B cell (primary cell): ENCODE measurements around the gene SELENOV. TPM values are rescaled to one million over a fixed set of nuclear protein-coding genes. Genes with fewer than 3 reads are reported as not detected.

ENCODE experiments used
- ATAC-seq: fragments of 200-7000 bp; cut with Tn5 transposase; one replicate; pipeline ENCODE4 v1.10.0; 2021; ENCODE audit warnings: low read depth, mild to moderate bottlenecking, moderate number of reproducible peaks, moderate library complexity
- CTCF ChIA-PET: fragments of 350-600 bp; sonication (Branson Sonifier 250); formaldehyde crosslinking; loops from one replicate; lab custom pipeline; 2021; ENCODE audit warnings: antibody characterized with exemption, inconsistent platforms; lab: Charles Lee
- POLR2A ChIA-PET: fragments of 350-600 bp; sonication (Branson Sonifier 250); formaldehyde crosslinking; loops from one replicate; lab custom pipeline; 2021; ENCODE audit warnings: antibody characterized with exemption; lab: Charles Lee
- DNase-seq: peaks from one replicate; pipeline ENCODE4 v3.0.0; 2013
- H2AFZ ChIP-seq: 2 replicates; pipeline ENCODE4 v1.6.1; 2012; ENCODE audit warnings: mild to moderate bottlenecking, low read depth, low read length; ENCODE audit not compliant: insufficient read depth, poor library complexity, severe bottlenecking
- H3K27ac ChIP-seq, 2 donors: 1 replicate in 1 of 2; 2 replicates in 1 of 2; pipeline ENCODE4 v1.5.1; 2012 to 2013; ENCODE audit warnings: low read length in 2 of 2, mild to moderate bottlenecking in 2 of 2, moderate library complexity in 1 of 2
- H3K27me3 ChIP-seq, 4 experiments: fragments of 200-600 bp in 1 of 4; sonication (generic) in 1 of 4; replicated peaks in 1 of 4; 1 replicate in 2 of 4; 2 replicates in 2 of 4; pipeline versions ENCODE4 v1.6.1 to v1.7.0; 2013 to 2016; ENCODE audit warnings: low read length in 3 of 4, mild to moderate bottlenecking in 2 of 4, mixed read lengths in 1 of 4, moderate library complexity in 1 of 4; ENCODE audit not compliant: insufficient read depth in 4 of 4, control insufficient read depth in 3 of 4; ENCODE audit errors: control extremely low read depth in 1 of 4
- H3K36me3 ChIP-seq, 2 experiments: replicated peaks in 1 of 2; 1 replicate in 1 of 2; 2 replicates in 1 of 2; pipeline versions ENCODE4 v1.6.1 to v1.7.1; 2013; ENCODE audit warnings: low read length in 1 of 2; ENCODE audit not compliant: insufficient read depth in 2 of 2, control insufficient read depth in 1 of 2; ENCODE audit errors: control extremely low read depth in 1 of 2, extremely low read depth in 1 of 2
- H3K4me1 ChIP-seq, 2 donors: fragments of 200-600 bp in 1 of 2; sonication (generic) in 1 of 2; 1 replicate in 1 of 2; 2 replicates in 1 of 2; pipeline versions ENCODE4 v1.5.1 to v1.6.1; 2013 to 2017; ENCODE audit warnings: low read length in 2 of 2; ENCODE audit not compliant: control insufficient read depth in 2 of 2, insufficient read depth in 2 of 2
- H3K4me2 ChIP-seq: replicated peaks from 2 replicates; pipeline ENCODE3; 2012; ENCODE audit warnings: mild to moderate bottlenecking, low read depth, low read length; ENCODE audit not compliant: poor library complexity, severe bottlenecking
- H3K4me3 ChIP-seq, 5 experiments: fragments of 200-600 bp in 1 of 5; sonication (generic) in 1 of 5; 1 replicate in 3 of 5; 2 replicates in 2 of 5; pipeline versions ENCODE4 v1.5.1 to v1.7.0; 2011 to 2016; ENCODE audit warnings: low read length in 4 of 5, mild to moderate bottlenecking in 4 of 5, low read depth in 2 of 5, control low read depth in 1 of 5, moderate library complexity in 1 of 5; ENCODE audit not compliant: insufficient read depth in 1 of 5; ENCODE audit errors: control extremely low read depth in 1 of 5, extremely low read depth in 1 of 5
- H3K79me2 ChIP-seq: fragments of 200-600 bp; sonication (generic); one replicate; pipeline ENCODE4 v1.6.0; 2016; ENCODE audit warnings: low read length; ENCODE audit not compliant: control insufficient read depth, insufficient read depth
- H3K9ac ChIP-seq: fragments of 200-600 bp; sonication (generic); 2 replicates; pipeline ENCODE4 v1.6.1; 2017; ENCODE audit warnings: mild to moderate bottlenecking, low read length, moderate library complexity
- H3K9me3 ChIP-seq, 3 donors: one replicate each; pipeline versions ENCODE4 v1.6.1 to v1.7.1; 2013; ENCODE audit warnings: low read length in 2 of 3; ENCODE audit not compliant: control insufficient read depth in 2 of 3, insufficient read depth in 1 of 3; ENCODE audit errors: control extremely low read depth in 1 of 3
- H4K20me1 ChIP-seq: 2 replicates; pipeline ENCODE4 v1.6.0; 2012; ENCODE audit warnings: mild to moderate bottlenecking, low read length; ENCODE audit not compliant: insufficient read depth, control insufficient read depth, poor library complexity, severe bottlenecking
- H3K27ac Mint-ChIP-seq: one replicate; pipeline ENCODE4 v1.8.0; 2021; ENCODE audit warnings: mixed read lengths
- H3K27me3 Mint-ChIP-seq: one replicate; pipeline ENCODE4 v1.8.0; 2021; ENCODE audit warnings: mixed read lengths
- H3K4me1 Mint-ChIP-seq: one replicate; pipeline ENCODE4 v1.8.0; 2021; ENCODE audit warnings: mixed read lengths
- H3K4me3 Mint-ChIP-seq: one replicate; pipeline ENCODE4 v1.8.0; 2021; ENCODE audit warnings: mixed read lengths
- H3K9me3 Mint-ChIP-seq: one replicate; pipeline ENCODE4 v1.8.0; 2022; ENCODE audit warnings: mixed read lengths; ENCODE audit not compliant: insufficient read depth
- CTCF ChIP-seq: fragments of 200-600 bp; IDR thresholded peaks from one replicate; pipeline ENCODE4 v1.8.0; 2022; ENCODE audit warnings: antibody characterized with exemption, mild to moderate bottlenecking
- EZH2 ChIP-seq: IDR thresholded peaks from 2 replicates; pipeline ENCODE4 v1.6.1; 2012; ENCODE audit warnings: borderline replicate concordance, low read depth, mild to moderate bottlenecking, moderate library complexity, low read length; ENCODE audit not compliant: insufficient read depth, poor library complexity, severe bottlenecking
- WGBS: methylation state at CpG from one replicate; pipeline ENCODE4 v1.1.5; 2013; ENCODE audit warnings: missing lambda C conversion rate; ENCODE audit not compliant: insufficient coverage; 5-methylcytosine and 5-hydroxymethylcytosine counted together
- intact Hi-C: fragments of 100-400 bp; cut with micrococcal nuclease; formaldehyde crosslinking; loops from one replicate; pipeline ENCODE4 v1.10.0; 2022
- polyA plus RNA-seq: library from polyadenylated mRNA; depleted of rRNA; stranded (reverse); fragments of >200 nt; gene quantifications from 2 replicates; pipeline ENCODE4 v1.2.3, GENCODE V29; 2012
- total RNA-seq, 2 donors: library from RNA; stranded (reverse); fragments of 120-200 nt in 1 of 2; gene quantifications; 1 replicate in 1 of 2; 2 replicates in 1 of 2; pipeline versions ENCODE4 v1.2.3 to v1.2.4, GENCODE V29; 2013 to 2022

Gene SELENOV
- total and polyA plus RNA-seq, 2 donors (not counting 1 experiment from before 2014, with no cell fraction given): not detected

GRCh38 chr19:39540333-39540673, 25.4 kb downstream of the SELENOV start:
- Histone ChIP-seq H3K4me3 (peak overlapping the region; percentile 66 to 97 (median 86)), H3K36me3 (no peaks in the 10 kb centered on the region), H3K9me3 (no peaks in the 10 kb centered on the region), H3K79me2 (peaks cover 21% of the 10 kb centered on the region), H3K4me1 (peaks cover 21 to 26% of the 10 kb centered on the region in 2 donors), H3K27me3 (peaks cover 0 to 4% (median 0%) of the 10 kb centered on the region in 4 experiments), H3K27ac (peak overlapping the region; percentile 74 to 83), H2AFZ (peak overlapping the region; percentile 90), H4K20me1 (no peaks in the 10 kb centered on the region), H3K9ac (peak overlapping the region; percentile 85), H3K4me2 (peak overlapping the region; percentile 87)
- H3K27ac Mint-ChIP-seq: peak overlapping the region; percentile 93
- ATAC-seq: no peak
- DNase-seq: no peak
- H3K27me3 Mint-ChIP-seq: peaks cover 3% of the 10 kb centered on the region
- POLR2A ChIA-PET: no interaction called here
- no peaks in the 10 kb centered on the region for H3K9me3 Mint-ChIP-seq
- WGBS: 0% methylated on average over 2 of the region's 10 CpGs
- peak overlapping the region; percentile 98 for H3K4me3 Mint-ChIP-seq
- TF ChIP-seq CTCF: peak; percentile 37
- no peak for TF ChIP-seq EZH2
- CTCF ChIA-PET: interaction anchor here (0.6 to 1.9 kb wide), 5 partner anchors 11 to 418 kb away, joined by 3 to 8 read pairs (median 3); no protein-coding TSS in a partner anchor
- intact Hi-C loops: loop anchor here (1.0 to 2.0 kb wide), 4 partner anchors 8 to 150 kb away; partner anchors contain the start of genes EID2B, MED29, PAF1 and SUPT5H
- H3K4me1 Mint-ChIP-seq: peaks cover 41% of the 10 kb centered on the region

- TF ChIP-seq CTCF (no peak), EZH2 (no peak)
- peaks cover 6% of the 10 kb centered on the region for H3K79me2 ChIP-seq
- 63% methylated on average over 1 of the region's 2 CpGs for WGBS
- peaks cover 21 to 26% of the 10 kb centered on the region in 2 donors for H3K4me1 ChIP-seq
- H3K4me3 Mint-ChIP-seq: no peak overlapping the region
- CTCF ChIA-PET: interaction anchor here (0.6 to 2.8 kb wide), 8 partner anchors 9 to 1015 kb away, joined by 3 to 15 read pairs (median 4); partner anchors contain the start of gene EID2B
- peak overlapping the region in 1 of 2 donors; percentile 45 for H3K27ac ChIP-seq
- peaks cover 0 to 8% (median 0%) of the 10 kb centered on the region in 4 experiments for H3K27me3 ChIP-seq
- intact Hi-C loops: no loop called here
- peaks cover 37% of the 10 kb centered on the region for H3K4me1 Mint-ChIP-seq
- POLR2A ChIA-PET: interaction anchor here (0.6 kb wide), 1 partner anchor 98 kb away, joined by 4 read pairs; no protein-coding TSS in a partner anchor
- no peaks in the 10 kb centered on the region for H4K20me1 ChIP-seq
- peak overlapping the region; percentile 1 for H3K4me2 ChIP-seq
- H3K9me3 Mint-ChIP-seq: no peaks in the 10 kb centered on the region
- ATAC-seq (no peak), DNase-seq (no peak)
- H3K27ac Mint-ChIP-seq: peak overlapping the region; percentile 59
- no peak overlapping the region for H3K4me3 ChIP-seq
- peak overlapping the region; percentile 65 for H2AFZ ChIP-seq
- H3K9me3 ChIP-seq: no peaks in the 10 kb centered on the region
- no peaks in the 10 kb centered on the region for H3K36me3 ChIP-seq
- no peak overlapping the region for H3K9ac ChIP-seq
- H3K27me3 Mint-ChIP-seq: peaks cover 13% of the 10 kb centered on the region
These were observed 27.3 kb downstream of the SELENOV start for GRCh38 chr19:39542206-39542605.
